Measurements from ENCODE around the gene PCSK6.

Gene PCSK6

DNA sequence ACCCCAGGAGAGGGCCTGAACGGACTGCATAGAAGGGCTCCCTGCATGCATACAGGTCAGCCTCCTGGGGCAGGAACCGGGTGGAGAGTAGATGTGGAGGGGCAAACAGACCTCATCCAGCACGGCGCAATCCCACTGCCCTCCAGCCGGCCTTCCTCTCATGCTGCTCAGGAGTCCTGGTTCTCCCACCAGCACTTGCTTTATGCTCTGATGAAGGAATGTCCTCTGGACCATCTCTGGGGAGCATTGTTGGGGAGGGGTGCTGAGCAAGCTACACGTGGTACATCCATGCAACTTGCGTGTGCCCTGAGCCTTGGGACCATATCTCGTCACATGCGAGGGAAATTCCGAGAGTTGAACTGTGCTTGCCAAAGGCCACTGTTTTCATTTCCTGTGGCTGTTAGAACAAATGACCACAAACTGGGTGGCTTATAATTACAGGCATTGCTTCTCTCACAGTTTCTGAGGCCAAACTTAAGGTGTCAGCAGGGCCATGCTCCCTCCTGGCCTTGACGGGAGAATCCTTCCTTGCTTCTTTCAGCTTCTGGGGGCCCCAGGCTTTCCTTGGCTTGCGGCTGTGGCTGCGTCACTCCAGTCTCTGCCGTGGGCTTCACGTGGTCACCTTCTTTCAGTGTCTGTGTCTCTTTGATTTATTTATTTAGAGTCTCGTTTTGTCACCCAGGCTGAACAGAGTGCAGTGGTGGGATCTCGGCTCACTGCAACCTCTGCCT lies 224.4 kb downstream of the PCSK6 start:
- no peak for DNase-seq

GRCh38 chr15:101264011-101264410 lies 225.5 kb downstream of the PCSK6 start:
- no peak for DNase-seq

DNA sequence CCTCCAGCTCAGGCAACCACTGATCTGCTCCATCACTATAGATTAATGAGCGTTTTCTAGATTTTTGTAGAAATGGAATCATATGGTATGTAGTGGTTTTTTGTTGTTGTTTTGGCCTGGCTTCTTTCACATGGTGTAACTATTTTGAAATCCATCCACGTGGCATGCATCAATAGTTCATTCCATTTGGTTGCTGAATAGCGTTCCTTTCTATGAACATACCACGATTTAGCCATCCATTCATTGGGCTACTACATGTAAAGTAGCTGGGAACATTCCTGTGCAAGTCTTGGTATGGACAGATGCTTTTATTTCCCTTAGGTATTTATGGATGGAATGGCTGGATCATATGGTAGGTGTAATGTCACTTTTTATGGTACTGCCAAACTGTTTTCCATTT lies 227.0 kb downstream of the PCSK6 start:
- DNase-seq: no peak

GRCh38 chr15:101258238-101259144 lies 231.0 kb downstream of the PCSK6 start:
- peak; percentile 66 to 72 for DNase-seq

DNA sequence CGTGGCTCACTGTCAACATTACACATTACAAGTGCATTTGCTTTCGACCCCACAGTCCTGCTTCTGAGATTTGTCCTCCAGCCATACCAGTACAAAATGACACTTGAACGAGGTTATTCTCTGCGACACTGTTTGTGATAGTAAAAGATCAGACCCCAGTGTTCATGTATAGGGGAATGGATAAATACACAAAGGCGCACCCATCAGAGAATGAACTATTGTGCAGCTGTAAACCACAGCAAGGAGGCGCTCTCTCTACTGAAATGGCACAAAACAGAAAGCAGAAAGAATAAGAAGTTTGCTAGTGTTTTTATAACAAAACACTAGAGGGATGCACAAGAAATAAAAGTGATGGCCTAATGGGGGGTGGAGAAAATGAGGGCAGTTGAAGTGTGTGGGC lies 232.8 kb downstream of the PCSK6 start:
- no peak for DNase-seq

DNA sequence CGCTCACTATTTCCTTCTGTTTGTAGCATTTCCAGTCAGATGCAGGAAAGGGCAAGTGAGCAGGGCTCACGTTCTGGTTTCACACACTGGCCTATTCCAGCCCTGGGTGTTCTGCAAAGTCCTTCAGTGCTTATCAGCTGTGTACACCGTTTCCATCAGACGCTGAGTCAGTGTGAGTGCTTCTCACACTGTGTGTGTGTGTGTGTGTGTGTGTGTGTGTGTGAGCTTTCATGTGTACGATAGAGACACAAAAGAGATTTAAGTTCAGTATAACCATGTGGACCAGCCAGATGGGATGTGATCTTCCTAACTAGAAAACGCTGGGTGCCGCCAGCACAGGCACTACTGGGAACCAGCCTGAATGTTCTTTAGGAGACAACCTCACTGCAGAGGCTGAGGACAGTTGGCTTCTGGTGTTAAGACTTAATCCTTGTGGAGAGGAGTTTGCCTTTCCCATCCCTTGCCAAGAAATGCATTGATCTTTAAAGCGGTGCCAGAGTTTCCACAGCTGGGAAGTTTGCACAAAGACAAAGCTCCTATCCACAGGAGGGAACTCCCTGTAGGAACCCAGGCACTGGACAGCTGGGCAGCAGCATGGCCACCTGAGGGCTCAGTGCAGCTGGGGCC lies 233.8 kb downstream of the PCSK6 start:
- no peak for DNase-seq

- DNase-seq: no peak
Measured at GRCh38 chr15:101255051-101255395, 234.5 kb downstream of the PCSK6 start.

DNA sequence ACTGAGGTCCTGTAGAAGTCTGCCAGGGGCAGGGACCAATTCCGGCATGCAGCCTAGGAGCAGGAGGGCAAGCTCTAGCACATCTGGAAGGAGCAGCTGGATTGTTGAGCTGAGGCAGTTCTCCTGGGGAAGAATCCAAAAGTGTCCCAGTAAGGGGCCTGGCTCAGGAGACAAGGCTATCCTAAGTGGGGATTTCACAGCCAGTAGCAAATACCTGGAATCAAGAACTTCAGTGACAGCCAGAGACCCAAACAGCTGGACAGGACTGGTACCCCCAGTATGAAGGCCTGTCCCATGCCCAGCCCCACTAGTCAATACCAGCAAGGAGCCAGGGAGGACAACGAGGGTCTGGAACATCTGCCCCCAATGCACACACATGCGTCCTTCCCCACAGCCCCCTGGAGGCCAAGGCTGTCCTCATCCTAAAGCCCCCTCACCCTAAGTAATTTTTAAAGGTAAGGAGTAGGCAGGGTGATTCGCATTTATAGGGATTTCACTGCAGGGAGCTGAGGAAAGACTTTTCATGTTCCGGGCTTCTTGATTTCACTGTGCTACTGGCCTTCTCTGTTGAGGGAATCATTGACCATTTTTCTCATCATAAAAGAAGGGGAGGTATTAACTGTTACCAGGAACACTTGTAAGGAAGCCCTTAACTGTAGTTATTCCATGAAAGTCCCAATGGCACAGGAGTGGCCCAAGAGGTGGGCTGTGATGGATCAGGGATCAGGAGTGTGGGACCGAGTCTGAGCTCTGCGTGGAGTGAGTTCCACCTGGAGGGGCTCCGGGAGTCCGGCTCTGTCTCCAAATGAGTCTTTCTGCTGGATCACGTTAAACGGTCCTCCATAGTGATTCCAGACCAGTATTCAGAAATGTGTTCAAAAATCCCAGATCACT lies 235.1 kb downstream of the PCSK6 start:
- no peak for DNase-seq
